Ecto neural progenitor cell (in vitro differentiated cells): ENCODE data around the gene FGR.
"Not testable (repeated sequence)": the region's sequence is repeated elsewhere in the genome, so short reads cannot be mapped to it uniquely, and the experiment has no call there.

Experiments used
- DNase-seq: peaks from one replicate; pipeline ENCODE4 v3.0.0-alpha.2; 2018; ENCODE audit warnings: low spot score

FGR gene

GRCh38 chr1:27634177-27634984, 604 bp downstream of the FGR start:
- DNase-seq, result peak; percentile 69

GRCh38 chr1:27633640-27634176, 1.3 kb downstream of the FGR start:
- DNase-seq, result no peak

GRCh38 chr1:27633298-27633610, 1.7 kb downstream of the FGR start:
- DNase-seq, result no peak

DNA sequence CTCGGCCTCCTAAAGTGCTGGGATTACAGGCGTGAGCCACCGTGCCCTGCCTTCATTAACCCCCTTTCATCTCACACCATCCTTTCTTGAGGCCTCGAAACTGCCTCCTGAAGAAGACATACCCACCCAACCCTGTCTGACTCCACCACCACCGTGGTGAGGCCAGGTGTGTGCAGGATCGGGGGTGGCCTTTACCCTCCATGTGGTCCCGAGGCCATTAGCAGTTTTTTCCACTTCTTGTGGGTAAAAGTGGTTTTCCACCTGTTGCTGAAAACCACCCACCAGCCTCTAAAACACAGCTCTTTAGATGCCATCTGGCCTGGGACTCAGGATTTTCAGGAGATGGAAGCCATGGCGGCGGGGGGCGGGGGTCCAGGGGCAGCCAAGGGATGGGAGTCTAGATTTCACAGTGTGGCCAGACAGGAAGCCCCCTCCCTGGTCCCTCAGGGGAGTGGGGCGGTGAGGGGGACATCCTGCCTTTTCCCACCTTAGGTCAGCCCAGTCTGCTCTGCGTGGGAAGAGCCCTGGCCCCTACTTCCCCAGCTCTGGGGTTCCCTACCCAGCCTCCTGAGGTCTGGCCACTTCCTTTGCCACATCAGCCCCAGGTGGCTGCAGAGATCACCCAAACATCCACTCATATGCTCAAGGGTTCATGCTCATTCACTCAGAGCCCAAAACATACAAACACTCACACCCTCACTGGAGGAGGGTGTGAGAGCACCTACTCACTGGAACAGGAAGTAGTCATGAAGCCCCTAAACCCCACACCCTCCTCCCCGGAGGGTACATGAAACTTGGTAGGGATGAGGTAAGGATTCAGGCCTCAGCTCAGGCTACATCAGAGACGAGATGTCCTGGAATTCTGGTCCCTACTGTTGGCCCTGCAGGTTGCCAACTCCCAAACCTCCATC, 2.3 kb downstream of the FGR start:
- no peak for DNase-seq

DNA sequence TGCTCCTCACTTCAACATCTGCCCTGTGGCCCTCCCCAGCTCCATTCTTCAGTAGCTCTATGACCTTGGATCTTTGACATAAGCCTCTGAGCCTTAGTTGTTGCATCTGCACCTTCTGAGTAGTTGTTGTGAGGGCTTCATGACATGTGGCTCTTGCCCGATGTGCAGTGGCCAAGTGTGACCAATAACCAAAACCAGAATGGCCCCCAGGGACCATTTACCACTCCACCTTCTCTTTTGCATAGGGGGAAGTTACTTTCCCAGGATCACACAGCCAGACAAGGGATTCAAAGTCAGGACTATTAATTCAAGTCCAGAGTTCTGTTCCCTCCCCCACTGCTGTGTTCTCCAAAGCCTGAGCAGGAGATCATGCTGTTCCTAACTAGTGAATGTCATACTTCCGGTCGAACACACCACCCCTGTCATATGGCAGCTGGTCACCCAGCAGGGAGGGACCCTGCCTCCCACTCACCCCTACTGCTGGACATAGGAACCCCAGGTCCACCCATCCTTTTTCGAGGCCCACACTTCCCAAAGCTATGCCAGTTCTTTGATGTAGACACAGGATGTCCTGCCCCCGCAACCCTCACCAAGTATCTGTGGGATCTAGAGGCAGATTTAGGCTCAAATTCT, 4.0 kb downstream of the FGR start:
- DNase-seq, result no peak

DNA sequence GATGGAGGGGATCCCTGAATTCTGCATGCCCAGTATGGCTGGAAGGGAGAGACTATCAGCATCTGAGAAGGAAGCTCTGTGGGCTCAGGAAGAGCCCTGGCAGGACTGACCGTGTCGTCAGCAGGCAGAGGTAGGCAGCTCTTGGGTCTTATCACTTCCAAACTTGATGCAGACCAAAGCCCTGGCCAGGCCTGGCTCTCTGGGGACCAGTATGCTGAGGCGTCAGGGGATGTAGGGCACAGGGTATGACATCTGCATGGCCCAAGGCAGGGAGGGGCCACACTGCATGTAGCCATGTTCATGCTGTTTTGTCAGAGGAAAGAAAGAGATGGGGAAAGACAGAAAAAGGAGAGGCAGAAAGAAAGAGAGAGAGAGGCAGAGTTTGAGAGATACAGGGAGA, 6.3 kb downstream of the FGR start:
- DNase-seq, result no peak

GRCh38 chr1:27627733-27628132, 7.3 kb downstream of the FGR start:
- not testable (repeated sequence) for DNase-seq

DNA sequence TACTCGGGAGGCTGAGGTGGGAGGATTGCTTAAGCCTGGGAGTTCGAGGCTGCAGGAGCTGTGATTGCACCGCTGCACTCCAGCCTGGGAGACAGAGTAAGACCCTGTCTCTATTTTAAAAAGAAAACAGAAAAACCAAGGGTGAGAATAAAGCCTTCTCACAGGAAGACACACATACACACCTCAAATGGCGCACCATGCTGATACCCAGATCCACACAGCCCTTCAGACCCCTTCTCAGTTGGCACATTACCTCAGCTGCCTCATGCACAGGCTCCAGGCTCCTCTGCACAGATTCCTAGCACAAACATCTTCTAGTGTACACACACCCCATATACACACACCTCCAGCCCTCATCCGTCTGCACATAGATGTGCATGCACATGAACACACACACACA, 7.9 kb downstream of the FGR start:
- no peak for DNase-seq

- DNase-seq, result no peak
Measured at GRCh38 chr1:27626031-27626935, 8.7 kb downstream of the FGR start.

- no peak for DNase-seq
Measured at GRCh38 chr1:27624467-27625178, 10.4 kb downstream of the FGR start.

- DNase-seq, result peak; percentile 34
Measured at GRCh38 chr1:27623327-27624212, 11.4 kb downstream of the FGR start.

- DNase-seq, result peak; percentile 32
Measured at GRCh38 chr1:27622828-27623227, 12.2 kb downstream of the FGR start.

GRCh38 chr1:27621051-27621920, 13.7 kb downstream of the FGR start:
- DNase-seq, result no peak

DNA sequence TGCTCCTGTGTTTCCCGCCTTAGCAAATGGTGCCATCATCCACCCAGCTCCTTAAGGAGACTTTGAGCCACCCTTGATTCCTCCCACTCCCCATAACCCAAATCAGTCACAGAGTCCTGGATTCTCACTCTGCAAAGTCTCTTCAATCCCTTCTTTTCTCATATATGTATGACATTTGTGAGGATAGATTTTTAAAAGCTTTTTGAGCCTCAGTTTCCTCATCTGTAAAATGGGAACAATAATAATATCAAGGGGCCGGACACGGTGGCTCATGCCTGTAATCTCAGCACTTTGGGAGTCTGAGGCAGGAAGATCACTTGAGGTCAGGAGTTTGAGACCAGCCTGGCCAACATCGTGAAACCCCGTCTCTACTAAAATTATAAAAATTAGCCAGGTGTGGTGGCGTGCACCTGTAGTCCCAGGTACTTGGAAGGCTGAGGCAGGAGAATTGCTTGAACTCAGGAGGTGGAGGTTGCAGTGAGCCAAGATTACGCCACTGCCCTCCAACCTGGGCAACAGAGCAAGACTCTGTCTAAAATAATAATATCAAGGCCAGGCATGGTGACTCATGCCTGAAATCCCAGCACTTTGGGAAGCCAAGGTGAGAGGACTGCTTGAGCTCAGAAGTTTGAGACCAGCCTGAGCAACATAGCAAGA, 15.1 kb downstream of the FGR start:
- not testable (repeated sequence) for DNase-seq

DNA sequence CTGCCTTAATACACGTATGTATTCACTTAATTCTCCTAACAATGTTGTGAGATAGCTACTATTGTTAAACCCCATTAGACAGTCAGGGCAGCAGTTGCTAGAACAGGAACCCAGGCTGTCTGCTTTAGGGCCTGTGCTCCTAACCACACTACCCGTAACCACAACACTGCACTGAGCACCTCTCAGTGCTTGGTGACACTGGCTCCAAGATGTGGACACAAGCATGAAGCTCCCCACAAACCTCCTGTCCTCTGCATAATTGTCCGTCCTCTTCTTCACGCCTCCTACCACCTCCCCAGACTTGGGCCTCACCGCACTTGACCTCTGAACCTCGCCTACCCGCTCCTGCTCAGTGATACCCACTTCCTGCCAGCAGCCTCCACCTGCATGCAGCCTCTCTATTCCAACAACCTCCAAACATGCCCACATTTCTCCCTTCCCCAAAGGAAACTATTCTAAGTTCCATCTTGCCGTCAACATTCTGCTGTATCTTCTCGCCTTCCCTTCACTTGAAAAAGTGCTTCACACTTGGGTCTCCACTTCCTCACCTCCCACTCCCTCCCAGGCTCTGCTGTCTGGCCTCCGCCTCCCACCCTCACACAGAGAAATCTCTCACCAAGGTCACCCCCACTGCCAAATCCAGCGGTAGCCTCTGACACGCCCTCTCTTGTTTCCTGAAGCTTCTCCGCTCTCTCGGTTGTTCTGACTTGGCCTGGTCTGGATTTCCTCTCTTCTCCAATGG, 16.5 kb downstream of the FGR start:
- DNase-seq, result no peak

GRCh38 chr1:27617420-27617819, 17.6 kb downstream of the FGR start:
- DNase-seq, result no peak

DNA sequence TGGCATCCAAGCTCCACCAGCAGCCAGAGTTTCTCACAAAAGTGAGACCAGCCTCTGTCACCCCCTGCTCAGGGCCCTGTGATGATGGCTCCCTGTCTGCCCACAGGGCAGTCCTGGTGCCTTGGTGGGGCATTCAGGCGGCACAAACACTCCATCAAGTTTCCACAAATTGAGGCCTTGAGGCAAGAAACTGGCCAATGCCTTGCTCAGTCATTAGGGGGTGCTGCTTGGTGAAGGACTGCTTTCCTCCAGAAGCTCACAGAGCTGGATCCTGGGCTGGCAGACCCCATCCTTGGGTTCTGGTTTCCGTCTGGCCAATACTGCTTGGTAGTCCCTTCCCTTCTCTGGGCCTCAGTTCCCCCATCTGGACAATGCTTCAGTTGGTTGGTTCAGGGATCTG, 18.5 kb downstream of the FGR start:
- no peak for DNase-seq
